HG02623 (cell line): Measurements from ENCODE around the gene CDKL4.
"Not testable (repeated sequence)": the region's sequence is repeated elsewhere in the genome, so short reads cannot be mapped to it uniquely, and the experiment has no call there.

Source experiments
- ATAC-seq: cut with Tn5 transposase; IDR thresholded peaks from one replicate; pipeline ENCODE4 v1.9.1; 2021; ENCODE audit warnings: moderate library complexity; ENCODE audit not compliant: unreplicated experiment

Gene CDKL4

DNA sequence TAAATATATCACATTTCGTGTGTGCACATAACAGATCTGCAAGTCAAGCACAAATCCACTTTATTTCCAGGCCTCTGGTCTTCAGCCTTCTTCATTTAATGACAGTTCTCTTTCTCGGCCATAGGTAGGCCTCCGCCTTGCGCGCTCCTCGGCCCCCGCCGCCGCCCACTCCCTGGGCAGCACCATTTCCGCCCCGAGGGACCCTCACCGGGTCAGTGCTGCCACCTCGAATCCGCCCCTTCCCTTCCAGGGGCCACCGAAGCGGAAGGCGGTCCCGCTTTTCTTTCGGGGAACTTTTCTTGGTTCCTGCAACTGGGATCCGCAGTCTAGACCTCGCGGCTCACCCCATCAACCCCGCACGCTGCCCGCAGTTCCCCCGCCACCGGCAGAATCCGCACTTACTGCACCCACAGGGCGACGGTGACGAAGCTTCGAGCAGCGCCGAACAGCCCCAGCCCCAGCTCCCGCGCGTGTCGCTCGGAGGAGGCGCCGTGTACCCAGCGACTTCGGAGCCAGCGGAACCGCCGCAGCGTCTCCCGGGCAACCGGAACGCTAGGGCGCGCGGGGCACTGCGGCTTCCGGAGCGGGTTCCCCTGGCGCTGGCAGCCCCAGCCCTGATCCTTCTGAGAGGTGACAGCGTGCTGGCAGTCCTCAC, at the start of gene CDKL4:
Gene CDKL4, minus strand, starts transcription at position 502 of the 655 bp plus-strand sequence.
- ATAC-seq = no peak

GRCh38 chr2:39290433-39290832, 46.7 kb upstream of the CDKL4 start:
- no peak for ATAC-seq

GRCh38 chr2:39289609-39290008, 45.8 kb upstream of the CDKL4 start:
- ATAC-seq = no peak

- no peak for ATAC-seq
Measured at GRCh38 chr2:39283561-39283960, 39.8 kb upstream of the CDKL4 start.

- no peak for ATAC-seq
Measured at GRCh38 chr2:39281391-39281790, 37.6 kb upstream of the CDKL4 start.

DNA sequence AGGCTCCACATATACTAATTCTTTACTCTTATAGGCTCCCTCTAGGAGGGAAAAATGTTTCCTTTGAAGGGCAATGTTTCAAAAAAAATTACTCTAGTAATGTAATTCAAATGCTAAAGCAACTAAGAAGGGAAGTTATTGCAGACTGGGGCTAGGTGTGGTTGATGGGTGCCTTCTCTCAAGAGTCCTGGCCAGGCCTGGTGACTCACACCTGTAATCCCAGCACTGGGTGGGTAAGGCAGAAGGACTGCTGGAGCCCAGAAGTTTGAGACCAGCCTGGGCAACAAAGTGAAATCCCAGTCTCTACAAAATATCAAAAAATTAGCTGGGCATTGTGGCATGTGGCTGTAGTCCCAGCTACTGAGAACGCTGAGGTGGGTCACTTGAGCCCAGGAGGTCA, 31.2 kb upstream of the CDKL4 start:
- no peak for ATAC-seq

- no peak for ATAC-seq
Measured at GRCh38 chr2:39269941-39270340, 26.2 kb upstream of the CDKL4 start.

- ATAC-seq = no peak
Measured at GRCh38 chr2:39266916-39267434, 23.2 kb upstream of the CDKL4 start.

- ATAC-seq = peak; percentile 68
Measured at GRCh38 chr2:39266139-39266805, 22.5 kb upstream of the CDKL4 start.

- ATAC-seq = no peak
Measured at GRCh38 chr2:39265315-39265714, 21.5 kb upstream of the CDKL4 start.

DNA sequence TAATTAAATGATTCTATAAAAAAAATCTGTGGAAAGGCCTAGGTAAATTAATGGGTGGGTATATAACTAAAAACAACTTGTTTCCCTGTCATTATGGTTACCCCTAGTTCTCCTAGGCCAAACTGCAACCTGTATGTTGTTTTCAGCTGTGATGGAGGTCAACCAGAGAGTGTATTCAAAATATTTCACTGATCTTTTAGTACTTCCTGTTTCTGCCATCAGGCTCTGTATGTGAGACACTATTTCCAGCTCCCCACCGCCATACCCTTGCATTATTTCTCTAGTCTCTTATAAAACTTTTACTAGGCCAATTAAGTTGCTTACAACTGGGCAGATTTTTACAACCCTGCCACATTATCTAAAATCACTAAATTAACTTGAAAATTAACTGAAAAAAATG, 21.0 kb upstream of the CDKL4 start:
- peak; percentile 79 for ATAC-seq

GRCh38 chr2:39260087-39260486, 16.3 kb upstream of the CDKL4 start:
- no peak for ATAC-seq

DNA sequence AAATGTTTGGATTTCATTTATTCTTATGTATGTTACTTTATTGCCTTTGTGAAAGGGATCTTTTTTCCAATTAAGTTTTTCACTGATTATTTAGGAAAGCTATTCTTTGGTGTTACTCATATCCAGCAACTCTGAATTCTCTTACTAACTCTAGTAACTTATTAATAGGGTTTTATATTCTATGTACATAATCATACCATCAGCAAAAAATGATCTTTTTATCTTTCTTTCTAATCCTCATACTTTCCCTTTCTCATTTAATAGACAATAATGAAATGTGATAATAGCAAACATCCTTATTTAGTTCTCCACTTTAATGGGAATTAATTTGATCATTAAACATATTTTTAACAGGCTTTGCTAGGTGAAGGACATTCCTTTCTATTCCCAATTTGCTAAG, 12.3 kb upstream of the CDKL4 start:
- ATAC-seq = no peak

GRCh38 chr2:39252888-39253518, 9.2 kb upstream of the CDKL4 start:
- ATAC-seq = no peak

DNA sequence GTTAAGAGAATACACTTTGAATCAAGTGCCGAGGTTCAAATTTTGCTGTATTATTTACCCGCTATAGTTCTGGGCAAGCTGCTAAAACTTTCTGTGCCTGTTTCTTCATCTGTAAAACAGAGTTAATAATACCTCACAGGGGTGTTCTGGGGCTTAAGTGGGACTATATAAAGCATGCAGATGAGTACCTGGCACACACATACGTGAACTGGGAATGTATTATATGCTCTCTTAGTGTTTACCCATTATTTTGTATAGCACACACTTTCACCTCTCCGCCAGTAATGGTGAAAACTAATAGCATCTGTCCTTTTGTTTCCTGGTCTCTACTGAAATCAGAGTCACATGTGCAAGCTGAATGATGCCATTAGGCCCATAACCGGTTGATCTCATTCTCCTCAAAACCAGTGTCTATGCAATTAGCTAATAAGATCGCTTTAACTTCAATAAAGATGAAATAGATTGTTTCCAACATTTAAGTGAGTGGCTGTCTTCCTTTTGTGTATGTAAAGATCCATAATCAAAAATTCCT, 3.8 kb upstream of the CDKL4 start:
- no peak for ATAC-seq

DNA sequence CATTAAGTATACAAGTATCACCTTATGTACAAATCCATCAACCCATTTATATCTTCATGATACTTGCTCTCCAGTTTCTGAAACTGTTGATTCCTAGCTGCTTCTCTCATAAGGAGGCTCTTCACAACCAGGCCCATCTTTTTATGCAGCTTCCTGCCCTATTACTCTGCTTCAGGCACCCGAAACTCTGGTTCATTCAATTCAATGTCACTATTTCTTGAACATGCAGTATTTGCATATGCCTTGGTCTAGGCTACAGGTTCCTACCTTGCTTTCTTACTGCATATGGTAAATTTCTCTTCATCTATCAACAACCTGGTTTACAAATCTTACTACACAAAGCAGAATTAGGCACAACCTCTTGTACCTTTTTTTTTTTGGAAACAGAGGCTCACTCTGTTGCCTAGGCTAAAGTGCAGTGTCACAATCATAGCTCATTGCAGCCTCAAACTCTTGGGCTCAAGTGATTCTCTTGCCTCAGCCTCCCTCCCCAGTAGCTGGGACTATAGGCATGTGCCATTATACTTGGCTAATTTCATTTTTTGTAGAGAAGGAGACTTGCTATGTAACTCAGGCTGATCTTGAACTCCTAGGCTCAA, 2.7 kb upstream of the CDKL4 start:
- peak; percentile 55 for ATAC-seq

- ATAC-seq = not testable (repeated sequence)
Measured at GRCh38 chr2:39244963-39245625, 1.3 kb upstream of the CDKL4 start.

GRCh38 chr2:39244241-39244862, 582 bp upstream of the CDKL4 start:
- not testable (repeated sequence) for ATAC-seq

GRCh38 chr2:39241588-39241987, 2.2 kb downstream of the CDKL4 start:
- ATAC-seq = no peak

DNA sequence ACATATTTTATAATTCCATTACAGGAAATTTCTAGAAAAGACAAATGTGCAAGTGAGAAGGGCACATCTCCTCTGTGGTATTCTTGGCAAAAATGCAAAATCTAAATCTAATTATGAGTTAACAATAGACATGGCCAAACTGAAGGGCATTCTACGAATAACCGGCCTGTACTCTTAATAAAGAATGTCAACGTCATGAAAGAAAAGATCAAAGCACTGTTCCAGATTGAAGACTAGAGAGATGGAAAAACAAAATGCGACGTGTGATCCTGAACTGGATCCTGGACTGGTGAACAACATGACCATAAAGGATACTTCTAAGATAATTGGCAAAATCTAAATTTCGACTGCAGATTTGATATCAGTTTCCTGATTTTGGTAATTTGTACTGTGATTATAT, 3.0 kb downstream of the CDKL4 start:
- ATAC-seq = no peak
